DMS114 treated with DMSO at 0.1 percent for 48 hours (cell line): ENCODE results near the gene HABP4.

ENCODE experiments used
- DNase-seq: peaks from one replicate; lab custom pipeline; 2025; ENCODE audit not compliant: unreplicated experiment; lab: John Stamatoyannopoulos, UW

The HABP4 gene

DNA sequence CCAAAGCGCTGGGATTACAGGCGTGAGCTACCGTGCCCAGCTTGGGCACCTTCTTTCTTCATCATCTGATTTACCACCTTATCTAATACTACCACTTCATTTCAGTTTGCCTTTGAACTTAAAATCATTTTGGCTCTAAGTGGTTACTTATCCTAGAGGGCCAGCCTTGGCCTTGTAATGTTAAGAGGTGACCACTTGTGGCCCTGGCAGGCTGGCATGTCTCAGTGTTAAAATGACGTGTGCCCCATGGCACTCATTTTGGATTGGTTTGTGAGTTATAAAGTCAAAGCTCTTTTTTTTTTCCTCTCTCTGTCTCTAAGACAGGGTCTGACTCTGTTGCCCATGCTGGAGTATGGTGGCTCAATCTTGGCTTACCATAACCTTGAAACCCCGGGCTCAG is 17.8 kb downstream of the HABP4 start:
- no peak for DNase-seq

DNA sequence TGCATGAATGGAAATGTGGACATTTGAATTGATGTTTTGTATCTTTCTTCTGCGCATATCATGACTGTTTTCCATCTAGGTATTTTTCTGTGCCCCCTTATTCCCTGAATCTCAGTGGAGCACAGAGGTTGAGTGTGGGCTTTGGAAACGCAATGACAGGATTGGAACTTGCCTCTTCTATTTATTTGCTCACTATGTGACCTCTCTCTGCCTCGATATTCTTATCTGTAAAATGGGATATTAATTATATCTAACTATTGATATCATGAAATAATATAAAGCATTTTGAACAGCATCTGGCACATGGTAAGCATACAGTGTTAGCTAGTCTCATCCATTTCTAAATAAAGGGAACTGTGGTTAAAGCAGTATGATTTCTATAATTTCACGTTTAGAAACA is 26.0 kb downstream of the HABP4 start:
- no peak for DNase-seq

DNA sequence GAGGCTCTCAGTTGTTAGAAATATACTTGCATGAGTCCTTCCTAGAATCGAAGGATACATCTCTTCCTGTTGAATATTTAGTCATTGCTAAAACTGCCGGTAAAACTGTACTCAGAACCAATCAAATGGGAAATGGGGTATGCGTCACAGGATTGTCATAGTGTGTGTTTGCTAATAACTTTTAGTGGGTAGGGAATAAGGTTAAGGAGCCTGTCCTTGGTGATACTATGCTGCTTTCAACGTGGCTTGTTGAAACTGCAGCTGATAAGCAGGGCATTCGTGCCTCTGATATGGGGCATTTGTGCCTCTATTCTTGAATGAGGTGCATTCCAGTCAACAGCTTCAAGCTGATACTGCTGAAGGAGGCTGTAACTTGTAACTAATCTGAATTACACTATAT is 26.6 kb downstream of the HABP4 start:
- no peak for DNase-seq

DNA sequence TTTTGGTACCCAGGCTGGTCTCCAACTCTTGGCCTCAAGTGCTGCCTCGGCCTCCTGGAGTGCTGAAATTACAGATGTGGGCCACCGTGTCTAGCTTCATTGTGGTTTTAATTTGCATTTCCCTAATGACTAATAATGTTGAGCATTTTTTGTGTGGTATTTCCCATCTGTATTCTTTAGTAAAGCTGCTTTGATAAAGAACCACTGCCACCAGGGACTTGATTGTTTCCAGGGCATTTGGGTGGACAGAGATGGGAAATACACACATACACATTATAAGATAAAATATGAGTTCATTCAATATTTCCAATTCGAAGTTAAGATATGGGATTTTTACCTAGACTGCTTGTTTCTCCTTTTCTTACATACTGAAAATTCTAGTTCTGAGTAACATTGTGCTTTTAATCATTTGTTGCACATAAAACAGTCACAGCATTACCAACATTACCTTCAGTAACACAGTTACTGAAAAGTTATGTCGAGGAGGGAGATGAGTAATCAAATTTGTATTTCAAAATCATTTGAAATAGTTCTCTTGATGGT is 28.9 kb downstream of the HABP4 start:
- no peak for DNase-seq

DNA sequence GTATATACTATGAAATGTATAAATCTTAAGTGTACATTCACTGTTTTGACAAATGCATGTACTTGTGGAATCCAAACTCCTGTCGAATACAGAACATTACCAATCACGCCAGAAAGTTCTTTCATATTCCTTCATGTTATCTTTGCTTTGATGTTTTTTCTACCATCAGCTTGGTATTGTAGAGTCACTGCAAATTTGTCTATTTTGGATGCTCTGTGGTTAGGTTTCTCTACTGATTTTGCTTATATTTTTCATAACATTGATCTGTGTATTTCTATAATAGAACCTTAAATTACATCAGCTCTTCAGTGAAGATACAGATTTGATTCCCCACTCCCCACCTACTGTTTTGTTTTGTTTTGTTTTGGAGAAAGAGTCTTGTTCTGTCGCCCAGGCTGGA is 30.8 kb downstream of the HABP4 start:
- DNase-seq, result no peak

DNA sequence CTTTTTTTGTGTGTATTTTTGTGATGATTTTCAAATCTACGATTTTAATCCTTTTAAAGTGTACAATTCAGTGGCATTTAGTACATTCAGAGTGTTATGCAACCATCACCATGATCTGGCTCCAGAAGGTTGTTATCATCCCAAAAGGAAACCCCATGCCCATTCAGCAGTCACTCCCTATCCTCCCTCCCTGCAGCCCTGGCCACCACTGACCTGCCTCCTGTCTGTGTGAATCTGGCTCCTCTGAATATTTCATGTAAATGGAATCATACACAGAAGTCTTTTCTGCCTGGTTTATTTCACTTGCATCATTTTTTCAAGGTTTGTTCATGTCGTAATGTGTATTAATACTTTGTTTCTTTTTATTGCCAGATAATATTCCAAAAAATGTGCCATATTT is 32.5 kb downstream of the HABP4 start:
- DNase-seq, result no peak

DNA sequence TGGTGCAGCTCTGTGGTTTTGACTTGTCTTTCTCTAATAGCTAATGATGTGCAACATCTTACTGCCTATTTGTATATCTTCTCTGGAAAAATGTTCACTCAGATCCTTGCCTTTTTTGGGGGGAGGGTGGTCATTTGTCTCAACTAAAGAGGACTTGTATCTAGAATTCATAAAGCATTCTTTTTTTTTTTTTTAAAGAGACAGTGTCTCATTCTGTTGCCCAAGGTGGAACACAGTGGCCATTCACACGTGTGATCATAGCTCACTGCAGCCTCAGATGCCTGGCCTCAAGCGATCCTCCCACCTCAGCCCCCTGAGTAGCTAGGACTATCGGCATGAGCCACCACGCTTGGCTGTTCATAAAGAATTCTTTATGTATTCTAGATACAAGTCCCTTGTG is 33.2 kb downstream of the HABP4 start:
- no peak for DNase-seq

DNA sequence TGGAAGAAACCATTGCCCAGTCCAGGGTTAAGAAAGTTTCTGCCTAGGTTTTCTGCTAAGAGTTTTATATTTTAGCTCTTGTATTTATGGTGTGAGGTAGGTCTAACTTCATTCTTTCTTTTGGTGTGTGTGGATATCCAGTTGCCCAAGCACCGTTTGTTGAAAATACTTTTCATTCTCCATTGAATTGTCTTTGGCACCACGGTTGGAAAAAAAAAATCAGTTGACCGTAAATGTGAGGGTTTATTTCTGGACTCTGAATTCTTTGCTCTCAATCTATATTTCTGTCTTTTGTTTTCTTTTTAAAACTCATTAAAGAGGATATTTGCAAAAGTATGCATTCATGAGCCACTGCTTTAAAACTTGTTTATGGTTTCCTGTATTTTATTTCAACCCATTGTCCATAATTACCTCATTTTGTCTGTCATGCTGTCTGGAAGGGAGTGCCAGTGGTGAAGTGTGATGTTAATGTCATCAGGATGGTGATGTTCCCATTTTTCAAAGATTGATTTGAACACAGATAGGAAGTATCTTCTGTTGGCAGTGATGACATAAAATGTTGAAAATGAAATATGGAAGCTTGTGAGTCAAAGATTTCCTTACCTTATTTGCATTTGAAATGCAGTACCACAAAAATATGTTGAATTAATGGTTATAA is 33.9 kb downstream of the HABP4 start:
- no peak for DNase-seq

DNA sequence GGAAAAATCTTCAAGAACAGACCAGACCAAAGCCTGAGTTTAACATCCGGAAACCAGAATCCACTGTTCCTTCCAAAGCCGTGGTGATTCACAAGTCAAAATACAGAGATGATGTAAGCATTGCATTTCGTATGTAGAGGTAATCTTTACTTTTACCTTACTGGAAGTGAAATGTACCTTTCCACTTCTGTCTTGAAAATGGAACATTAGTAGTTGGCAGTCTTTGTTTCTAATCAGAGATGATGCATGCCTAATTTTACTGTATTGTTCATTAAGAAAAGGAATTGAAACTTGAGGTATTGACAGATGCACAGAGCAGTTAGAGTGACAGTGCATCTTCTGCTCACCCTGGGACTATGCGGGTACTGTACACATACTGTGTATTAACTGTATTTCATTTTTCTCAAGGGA is 34.6 kb downstream of the HABP4 start:
- DNase-seq, result no peak

DNA sequence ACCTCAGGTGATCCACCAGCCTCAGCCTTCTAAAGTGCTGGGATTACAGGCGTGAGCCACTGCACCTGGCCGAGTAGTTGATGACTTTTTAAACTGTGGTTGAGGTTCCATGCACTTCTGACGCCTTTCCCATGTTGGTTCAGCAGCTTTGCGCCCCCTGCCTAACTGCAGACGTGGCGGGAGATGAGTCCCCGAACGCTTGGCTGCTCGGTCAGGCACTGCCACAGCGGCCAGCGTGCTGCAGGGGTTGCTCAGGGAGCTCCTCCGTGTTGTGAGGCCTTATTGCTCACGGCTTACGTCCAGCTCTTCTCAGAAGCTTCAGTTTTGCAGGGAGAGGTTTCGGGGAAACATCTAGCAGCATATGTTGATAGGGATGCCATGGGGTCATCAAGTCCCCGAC is 35.3 kb downstream of the HABP4 start:
- DNase-seq, result no peak

DNA sequence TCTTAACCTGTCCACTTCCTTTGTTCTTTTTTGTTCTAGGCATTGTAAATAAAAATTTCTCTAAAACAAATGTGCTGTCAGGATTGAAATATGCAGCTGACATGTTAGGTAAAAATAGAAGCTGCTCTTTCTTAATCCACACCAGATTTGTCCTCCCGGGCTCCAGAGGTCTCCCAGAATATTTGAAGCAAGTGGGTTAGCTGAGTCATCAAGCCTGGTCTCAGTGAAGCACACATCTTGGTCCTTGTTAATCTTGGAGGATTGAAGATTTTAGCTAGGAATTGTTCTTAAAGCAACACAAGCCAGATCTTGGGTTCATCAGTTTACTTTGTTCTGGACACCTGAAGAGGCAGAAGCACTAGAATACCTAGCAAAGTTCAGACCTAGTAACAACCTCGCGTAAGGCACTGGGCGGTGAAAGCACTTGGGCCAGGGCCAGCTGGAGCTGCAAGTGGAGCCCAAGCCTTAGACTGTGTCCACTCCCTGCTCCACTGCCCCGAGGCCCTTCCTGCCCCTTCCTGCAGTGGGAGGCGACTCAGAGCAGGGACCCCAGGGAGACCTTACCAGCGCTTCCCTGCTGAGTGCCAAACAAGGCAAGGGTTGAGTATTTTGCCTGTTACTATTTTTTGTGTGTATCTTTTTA is 36.5 kb downstream of the HABP4 start:
- DNase-seq, result no peak

DNA sequence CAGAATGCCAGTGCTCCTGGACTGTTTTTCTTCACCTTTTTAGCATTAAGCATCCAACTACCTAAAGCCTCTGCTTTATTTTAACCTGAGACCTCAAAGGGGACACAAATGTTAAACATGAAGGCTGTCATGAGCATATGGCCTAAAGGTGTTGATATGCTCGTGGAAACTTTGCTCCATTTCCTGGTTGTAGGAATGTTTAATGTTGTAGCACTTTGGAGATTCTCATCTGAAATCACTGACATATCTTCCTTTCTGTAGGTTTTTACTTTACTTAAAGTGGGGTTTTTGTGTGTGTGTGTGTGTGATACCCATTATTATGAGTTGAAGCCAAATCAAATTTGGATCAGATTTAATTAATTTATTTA is 37.0 kb downstream of the HABP4 start:
- DNase-seq, result no peak

DNA sequence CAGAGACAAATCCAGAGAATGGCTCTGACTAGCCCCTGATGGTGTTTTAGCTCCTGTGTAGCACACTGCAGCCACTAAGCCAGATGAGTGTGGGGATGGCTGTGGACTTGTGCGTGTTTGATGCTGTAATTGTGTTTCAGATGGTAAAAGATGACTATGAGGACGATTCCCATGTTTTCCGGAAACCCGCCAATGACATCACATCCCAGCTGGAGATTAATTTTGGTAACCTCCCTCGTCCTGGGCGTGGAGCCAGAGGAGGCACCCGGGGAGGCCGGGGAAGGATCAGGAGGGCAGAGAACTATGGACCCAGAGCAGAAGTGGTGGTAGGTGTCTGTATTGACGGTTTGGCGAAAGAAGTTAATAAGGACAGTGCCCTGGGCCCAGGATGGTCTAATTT is 38.0 kb downstream of the HABP4 start:
- no peak for DNase-seq

DNA sequence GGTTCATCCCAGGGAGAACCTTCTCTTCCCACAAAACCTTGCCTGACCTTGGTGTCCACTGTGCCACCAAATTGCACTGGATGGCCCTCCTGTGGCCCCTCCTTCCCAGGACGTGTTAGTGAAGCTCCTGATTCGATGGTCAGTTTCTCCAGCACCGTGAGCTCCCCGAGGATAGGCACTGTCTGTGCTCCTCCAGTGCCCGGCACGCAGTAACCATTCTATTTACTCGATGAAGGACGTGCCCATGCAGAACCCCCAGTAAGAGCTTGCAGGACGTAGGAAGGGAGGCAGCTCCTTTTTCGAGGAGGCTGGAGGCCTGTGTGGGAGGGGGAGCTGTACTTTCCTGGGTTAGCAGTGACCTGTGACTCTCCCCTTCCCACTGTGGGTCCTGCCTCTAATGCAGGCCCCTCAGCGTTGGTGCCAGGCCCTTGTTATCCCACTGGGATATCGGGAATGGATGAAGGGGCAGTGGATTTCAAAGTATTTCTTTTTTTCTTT is 39.6 kb downstream of the HABP4 start:
- DNase-seq, result no peak

DNA sequence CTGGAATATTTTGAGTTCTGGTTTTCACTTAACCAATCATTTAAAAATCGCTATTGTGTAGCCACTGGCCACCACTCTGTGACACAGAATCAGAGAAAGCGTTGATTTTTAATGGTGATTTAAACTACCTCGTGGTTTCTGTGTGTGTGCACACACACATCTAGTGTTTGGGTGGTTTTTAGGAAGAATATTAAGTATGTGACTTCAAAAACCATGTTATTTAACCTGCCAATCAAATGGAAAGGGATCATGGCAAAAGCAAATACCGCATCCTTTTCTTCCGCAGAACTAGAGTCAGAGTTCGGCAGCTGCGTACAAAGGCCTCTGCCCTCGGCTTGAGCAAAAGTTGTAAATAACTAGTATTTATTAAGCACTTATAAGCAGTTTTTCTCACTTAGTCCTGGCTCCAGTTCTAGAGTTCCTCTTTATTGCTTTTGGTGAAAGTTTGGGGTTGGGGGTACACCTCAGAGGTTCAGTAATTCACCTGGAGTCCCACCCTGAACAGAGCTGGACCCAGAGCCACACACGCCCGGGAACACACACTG is 40.6 kb downstream of the HABP4 start:
- no peak for DNase-seq

DNA sequence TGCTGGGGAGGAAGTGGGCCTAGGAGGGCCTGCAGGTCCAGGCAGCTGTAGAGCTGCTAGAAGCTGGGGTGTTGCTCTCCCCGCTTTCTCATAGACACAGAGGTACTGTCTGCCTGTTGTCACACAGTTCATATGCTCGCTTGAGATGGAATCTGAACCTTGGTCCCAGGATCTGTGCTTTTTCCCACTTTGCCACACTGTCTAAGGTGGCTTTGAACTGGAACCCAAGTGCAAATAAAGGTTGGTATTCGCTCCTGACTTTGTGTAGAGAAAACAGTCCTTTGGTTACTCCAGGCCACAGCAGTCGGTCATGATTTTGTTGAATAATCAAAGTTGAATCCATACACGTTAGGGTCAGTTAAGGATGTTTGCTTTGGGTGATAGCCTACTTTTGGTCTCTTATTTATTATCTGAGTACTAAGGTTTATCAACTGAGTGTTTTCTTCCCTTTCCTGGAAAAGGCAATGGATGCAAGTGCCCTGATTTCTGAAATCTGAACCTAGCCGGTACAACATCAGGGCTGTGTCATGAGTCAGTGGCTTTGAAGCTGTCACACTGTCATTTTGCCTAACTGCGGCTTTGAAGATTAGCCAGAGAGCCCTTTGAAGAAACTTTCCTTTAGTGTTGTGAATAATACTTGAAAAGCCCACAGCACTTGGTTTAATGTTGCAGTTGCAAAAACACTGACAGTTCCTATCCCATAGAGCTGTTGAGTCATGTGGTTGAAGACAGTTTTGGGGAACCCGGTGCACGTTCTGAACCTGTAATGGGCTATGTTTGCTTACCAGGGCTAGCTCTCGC is 41.3 kb downstream of the HABP4 start:
- DNase-seq, result no peak

DNA sequence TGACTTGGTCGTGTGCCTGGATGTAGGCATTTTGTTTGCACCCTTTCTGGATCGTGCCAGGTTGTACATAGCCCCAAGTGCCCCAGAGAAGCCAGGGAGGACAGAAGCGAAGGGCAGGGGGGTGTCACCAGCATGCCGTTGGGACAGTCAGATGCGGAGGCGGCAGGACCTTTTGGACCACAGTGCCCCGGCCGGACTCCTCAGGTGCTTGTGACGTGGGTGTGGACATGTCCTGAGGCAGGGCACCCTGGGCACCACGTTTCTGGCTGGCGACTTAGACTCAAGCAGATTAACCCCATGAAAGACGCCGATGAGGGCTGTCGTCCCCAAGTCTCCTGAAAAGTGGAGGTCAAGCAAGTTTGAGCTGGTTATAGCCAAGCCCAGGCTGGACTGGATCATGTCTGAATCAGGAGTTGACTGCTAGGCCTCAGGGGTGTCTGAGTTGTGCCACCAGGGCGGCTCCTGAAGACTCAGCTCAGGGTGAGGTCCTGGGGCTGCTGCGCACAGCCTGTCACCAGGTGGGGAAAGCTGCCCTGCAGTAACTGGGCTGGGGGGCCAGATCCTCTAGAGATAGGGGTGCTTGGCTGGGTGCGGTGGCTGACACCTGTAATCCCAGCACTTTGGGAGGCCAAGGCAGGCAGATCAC is 42.0 kb downstream of the HABP4 start:
- DNase-seq, result no peak

DNA sequence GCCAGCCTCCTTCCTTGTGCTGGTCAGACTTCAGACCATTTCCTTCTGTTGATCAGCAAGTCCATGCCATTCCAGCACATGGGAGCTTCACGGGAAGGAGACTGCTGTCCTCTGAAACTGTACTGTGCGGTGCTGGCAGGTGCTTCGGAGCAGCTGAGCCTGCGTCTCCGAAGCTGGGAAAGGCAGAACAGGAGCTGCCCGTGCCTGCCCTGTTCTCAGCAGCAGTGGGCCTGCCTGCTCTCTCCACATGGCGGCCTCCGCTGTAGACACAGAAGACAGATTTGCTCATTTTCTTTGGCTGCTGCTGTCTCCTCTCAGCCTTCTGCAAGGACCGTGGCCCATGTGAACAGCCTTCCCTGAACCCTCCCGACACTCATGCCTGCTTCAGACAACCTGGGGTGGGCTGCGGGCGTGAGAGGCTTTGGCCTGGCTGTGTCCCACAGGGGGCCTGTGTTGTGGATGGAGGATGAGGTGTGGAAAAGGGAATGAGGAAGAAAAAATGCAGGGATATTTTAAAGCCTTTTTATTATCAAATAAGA is 43.1 kb downstream of the HABP4 start:
- no peak for DNase-seq

DNA sequence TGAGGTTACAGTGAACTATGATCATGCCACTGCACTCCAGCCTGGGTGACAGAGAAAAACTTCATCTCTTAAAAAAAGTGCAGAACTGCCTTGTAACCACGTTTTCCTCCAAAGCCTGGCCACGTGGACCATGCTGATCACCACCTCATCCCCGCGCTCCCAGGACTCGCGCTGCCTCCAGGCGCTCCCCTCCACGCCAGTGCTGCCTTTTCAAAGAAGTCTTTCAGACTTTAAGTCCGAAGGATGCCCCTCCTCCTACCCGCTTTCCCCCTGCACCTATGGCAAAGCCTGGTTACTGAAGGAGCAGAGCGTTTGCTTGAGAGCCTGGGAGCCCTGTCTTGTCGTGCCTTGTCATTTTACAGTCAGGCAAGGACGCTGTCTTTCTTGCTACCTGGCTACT is 43.8 kb downstream of the HABP4 start:
- DNase-seq, result no peak

DNA sequence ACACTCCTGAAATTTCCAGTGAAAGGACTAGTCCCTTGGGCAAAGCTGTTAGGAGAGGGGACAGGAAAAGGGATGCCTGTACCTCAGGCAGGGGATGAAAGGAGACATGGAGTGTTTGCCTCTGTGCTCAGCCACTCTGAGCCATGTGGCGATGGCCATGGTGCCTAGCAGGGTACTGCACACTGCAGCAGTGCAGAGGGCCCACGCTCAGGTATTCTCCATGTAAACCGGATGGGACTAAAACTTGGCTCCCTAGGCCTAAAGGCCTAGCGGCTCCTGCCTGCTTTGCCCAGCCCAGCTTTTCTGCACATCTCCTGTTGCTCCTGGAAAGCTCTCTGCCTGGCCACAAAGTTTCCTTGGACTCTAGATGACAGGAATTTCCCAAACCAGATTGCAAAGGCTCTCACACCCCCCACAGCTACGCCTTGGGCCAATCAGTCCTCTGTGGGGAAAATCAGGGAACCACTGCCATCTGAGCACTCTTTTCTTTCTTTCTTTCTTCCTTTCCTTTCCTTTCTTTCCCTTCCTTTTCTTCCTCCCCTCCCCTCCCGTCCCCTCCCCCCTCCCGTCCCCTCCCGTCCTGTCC is 44.3 kb downstream of the HABP4 start:
- no peak for DNase-seq

DNA sequence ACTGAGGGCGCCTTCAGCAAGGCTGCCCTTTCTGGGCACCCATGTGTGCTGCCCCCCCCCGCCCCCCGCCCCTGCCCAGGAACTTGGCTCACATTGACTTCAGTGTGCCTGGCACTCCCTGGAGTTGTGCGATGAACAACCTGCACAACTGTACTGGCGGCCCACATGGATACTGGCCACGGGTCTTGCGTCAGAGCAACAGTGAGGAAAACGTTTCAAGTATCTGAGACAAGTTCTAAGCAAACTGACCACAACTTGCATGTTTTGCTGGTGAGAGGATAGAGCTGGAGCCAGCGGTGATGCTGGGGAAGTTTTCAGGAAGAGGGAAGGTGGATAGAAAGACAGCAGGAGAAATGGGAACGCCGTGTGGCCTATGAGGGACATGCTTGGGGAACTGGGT is 45.4 kb downstream of the HABP4 start:
- no peak for DNase-seq
